GM19193 (cell line): ENCODE measurements around the gene RASSF6.

Experiments
- POLR2A ChIP-seq: IDR thresholded peaks from 4 replicates; pipeline ENCODE4 v1.6.1; 2011; ENCODE audit not compliant: insufficient read depth, insufficient read length; ENCODE audit errors: extremely low read depth

Gene RASSF6, protein sequence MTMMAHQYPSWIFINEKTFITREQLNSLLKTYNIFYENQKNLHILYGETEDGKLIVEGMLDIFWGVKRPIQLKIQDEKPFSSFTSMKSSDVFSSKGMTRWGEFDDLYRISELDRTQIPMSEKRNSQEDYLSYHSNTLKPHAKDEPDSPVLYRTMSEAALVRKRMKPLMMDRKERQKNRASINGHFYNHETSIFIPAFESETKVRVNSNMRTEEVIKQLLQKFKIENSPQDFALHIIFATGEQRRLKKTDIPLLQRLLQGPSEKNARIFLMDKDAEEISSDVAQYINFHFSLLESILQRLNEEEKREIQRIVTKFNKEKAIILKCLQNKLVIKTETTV

DNA sequence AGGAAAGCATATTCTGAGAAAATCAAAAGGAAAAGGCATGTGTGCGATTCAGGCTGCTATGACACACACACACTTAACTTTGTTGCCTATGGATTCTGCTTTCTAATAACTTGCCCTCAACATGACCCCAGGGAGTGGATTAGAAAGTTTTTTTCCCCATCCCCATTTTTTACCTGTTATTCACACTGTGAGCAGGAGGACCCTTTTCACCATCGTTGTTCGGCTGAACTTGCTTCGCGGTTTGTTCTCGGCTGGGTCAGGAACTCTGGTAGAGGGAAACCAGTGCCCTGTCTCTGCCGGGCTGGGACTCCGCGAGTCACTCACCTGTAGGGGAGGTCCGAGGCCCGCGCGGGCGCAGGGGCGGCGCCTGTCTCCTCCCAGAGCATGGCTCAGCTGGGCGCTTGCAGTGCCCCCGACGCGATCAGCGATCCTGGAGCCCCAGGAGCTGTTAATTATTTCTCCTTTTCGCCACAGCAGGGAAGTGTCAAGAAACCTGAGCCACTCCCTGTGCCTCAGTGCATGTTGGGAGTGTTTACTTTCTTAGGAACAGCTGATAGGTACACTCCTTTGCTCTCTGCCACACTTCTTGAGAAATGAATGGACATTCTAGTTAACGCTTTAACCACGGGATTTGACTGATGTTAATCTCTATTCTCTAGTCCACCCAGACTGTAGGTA lies at the start of gene RASSF6:
Gene RASSF6 (minus strand): TSS at position 322 of the 678 bp plus-strand sequence. CDS start 8,641 bp downstream, outside the sequence.
- TF ChIP-seq POLR2A, result peak; percentile 60

DNA sequence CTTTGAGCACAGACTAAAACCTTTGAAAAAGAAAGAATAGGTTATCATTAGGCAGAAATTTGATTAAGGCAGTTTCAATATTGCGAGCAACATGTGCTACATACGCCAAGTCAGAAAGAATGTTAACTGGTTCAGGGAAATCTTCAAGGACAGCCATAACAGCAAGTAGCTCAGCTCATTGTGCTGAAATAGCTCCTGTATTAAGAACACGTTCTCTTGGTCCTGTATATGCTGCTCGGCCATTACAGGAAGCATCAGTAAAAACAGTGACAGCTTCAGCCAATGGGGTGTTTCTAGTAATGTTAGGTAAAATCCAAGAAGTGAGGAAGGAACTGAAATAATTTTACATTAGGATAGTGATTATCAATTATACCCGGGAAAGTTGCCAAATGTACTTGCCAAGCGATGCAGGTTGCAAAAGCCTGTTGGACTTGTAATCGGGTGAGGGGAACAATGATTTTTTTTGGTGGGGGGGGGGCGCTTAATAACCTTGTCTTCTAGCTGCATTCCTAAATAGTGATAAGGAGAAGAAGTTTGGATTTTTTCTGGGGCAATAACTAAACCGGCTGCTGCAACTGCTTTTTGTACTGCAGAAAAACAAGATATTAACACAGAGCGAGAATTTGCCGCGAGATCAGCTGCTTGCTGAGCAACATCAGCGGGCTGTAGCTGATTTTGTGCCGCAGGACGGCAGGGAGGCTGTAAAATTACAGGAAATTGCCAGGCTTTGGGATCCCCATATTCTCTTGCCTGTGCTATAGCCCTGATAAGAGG lies 49.4 kb upstream of the RASSF6 start:
- TF ChIP-seq POLR2A, result no peak

GRCh38 chr4:73668782-73669201 lies 48.6 kb upstream of the RASSF6 start:
- TF ChIP-seq POLR2A, result no peak

GRCh38 chr4:73664470-73664869 lies 44.2 kb upstream of the RASSF6 start:
- no peak for TF ChIP-seq POLR2A

GRCh38 chr4:73663576-73663975 lies 43.3 kb upstream of the RASSF6 start:
- no peak for TF ChIP-seq POLR2A

DNA sequence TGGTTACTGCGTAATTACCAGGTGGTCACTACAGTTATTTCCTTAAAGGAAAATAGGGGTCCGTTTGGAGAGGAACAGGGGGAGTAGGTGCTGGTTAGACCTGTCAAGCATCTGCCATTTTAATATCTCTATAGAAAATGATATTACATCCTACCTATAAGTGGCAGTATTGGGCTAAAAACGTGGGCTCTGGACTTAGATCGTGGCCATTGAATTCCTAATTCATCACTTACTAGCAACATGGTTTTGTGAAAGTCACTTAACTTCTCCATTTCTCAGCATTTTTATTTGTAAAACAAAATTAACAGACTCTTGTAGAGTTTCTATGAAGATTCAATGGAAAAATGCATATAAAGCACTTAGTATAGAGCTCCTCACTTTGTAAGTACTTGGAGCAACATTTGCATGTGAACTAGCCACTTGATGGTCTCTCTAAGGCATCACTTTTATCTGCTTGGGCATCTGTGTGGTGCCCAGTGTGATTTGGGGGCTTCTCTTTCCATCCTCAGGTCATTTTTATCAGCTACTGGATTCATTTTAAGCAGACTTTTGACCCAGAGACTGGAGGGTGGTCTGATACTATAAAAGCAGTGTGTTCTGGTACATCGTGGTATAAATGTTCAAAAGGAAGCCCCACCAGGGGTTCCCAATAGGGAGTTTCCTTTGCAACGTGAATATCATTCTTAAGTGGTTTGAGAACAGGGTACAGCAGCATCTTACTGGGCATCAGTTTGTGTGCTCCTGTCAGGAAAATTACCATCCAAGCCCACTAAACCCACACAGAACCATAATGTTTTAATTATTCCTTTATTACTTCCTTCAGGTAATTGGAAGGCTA lies 42.7 kb upstream of the RASSF6 start:
- TF ChIP-seq POLR2A, result no peak

- no peak for TF ChIP-seq POLR2A
Measured at GRCh38 chr4:73661646-73662119, 41.4 kb upstream of the RASSF6 start.

- TF ChIP-seq POLR2A, result no peak
Measured at GRCh38 chr4:73660808-73661207, 40.6 kb upstream of the RASSF6 start.

DNA sequence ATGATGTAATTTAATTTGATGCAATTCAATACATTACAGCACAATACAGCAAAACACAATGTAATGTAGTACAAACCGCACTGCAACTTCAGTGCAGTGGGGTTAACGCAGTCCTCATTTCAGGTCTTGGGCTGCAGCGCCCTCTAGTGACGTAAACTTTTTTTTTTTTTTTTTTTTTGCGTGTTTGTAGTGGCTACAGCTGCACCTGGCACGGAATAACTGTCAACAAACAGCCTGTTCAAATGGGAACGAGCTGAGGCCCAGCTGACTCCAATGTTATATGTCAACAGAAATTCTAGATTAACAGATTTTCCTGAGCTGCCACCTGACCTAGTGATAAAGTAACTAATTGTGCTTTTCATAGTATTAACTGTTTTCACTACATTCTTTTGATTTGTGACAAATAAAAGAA lies 33.5 kb upstream of the RASSF6 start:
- no peak for TF ChIP-seq POLR2A

DNA sequence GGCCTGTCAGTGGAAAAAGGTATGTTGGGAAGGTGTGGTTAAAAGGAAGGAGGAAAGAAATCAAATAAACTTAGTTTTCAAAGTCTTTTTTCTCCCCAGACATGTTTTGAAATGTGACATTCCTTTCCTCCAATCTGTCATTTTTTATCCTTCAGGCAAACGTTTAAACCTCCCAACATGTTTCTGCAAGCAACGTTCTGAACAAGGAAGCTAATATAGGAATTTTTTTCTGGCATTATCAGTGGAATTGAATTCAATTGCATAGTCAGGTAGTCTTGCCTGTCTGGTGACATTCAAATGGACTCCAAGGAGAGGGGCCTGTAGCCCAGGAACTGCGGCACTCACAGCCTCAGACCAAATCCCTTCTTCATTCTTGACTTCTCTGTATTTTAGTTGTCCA lies 30.0 kb upstream of the RASSF6 start:
- no peak for TF ChIP-seq POLR2A

- no peak for TF ChIP-seq POLR2A
Measured at GRCh38 chr4:73648478-73648877, 28.2 kb upstream of the RASSF6 start.

DNA sequence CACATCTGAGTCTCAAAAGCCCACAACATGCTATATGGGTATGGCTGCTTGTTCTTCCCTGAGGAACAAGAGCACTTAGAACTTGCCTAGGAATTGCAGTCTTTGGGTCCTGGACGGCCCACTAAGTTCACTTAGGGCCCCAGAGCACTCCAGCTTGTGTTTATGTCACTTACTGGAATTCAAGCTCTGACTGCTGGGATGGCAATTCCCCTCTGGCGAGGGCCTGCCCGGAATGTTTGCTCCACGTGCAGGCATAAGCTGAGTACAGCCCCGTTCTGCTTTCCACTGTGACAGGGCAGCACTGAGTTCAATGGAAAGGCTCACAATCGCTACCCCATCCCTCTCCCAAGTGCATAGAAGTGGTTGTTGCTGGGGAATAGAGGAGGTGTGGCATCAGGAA lies 25.9 kb upstream of the RASSF6 start:
- TF ChIP-seq POLR2A, result no peak

GRCh38 chr4:73631565-73632226 lies 11.5 kb upstream of the RASSF6 start:
- TF ChIP-seq POLR2A, result no peak

- TF ChIP-seq POLR2A, result no peak
Measured at GRCh38 chr4:73621357-73621756, 1.1 kb upstream of the RASSF6 start.
